NOMO-1 treated with DMSO at 0.1 percent for 48 hours (cell line): ENCODE results near the gene PAIP2.
A peak's percentile ranks its signal among the peaks of the same experiment; 100 is the strongest.
"Not testable (repeated sequence)": the region's sequence is repeated elsewhere in the genome, so short reads cannot be mapped to it uniquely, and the experiment has no call there.

ENCODE experiments used
- DNase-seq: peaks from one replicate; lab custom pipeline; 2025; ENCODE audit not compliant: unreplicated experiment; lab: John Stamatoyannopoulos, UW

Gene PAIP2, protein sequence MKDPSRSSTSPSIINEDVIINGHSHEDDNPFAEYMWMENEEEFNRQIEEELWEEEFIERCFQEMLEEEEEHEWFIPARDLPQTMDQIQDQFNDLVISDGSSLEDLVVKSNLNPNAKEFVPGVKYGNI

DNA sequence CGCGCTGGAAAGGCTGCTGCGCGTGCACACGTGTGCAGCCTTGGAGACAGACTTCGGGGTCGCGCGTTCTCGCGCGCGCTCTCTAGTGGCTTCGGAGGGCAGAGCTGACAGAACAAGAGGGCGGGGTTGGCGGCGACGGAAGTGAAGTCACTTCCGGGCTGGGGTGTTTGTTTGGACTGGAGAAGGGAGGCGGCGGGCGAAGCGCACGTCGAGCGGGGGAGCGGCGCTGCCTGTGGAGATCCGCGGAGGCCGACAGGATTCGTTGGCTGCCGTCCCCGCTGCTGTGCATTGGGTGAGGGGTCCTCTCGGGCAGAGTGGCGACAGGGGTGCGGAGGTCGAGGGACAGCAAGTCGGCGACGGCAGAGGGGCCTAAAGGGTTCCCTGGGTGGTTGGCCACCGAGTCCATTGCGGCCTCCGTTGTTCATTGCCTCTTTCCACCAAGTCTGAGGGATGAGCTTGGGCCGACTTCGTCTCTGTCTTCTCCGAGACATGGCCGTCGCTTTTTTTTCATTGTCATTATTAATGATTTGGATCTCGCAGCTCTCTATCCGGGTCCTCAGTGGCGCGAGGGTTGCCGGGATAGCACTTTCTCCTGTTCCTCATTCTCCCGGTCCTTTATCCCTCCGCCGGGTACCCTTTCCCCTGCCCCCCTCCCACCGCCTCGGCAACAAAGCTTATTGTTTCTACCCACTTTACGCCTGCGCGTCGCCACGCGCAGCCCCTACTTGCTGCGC, at the start of gene PAIP2:
Gene PAIP2, plus strand, starts transcription at position 166 of the 734 bp plus-strand sequence. CDS start 21,931 bp downstream, outside the sequence.
- DNase-seq, result peak; percentile 97

DNA sequence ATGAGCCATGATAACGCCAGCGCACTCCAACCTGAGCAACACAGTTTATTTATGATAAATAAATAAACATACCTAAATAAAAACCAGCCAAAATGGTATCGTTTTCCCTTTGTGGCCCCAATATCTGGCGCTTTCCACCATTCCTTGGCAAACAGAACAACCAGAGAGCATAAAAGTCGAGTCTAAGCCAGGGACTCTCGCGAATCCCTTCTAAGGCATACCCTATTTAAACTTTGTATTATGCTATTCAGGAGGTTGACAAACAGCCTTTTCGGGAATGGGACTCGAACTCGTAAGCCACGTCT, 48.5 kb upstream of the PAIP2 start:
- no peak for DNase-seq

DNA sequence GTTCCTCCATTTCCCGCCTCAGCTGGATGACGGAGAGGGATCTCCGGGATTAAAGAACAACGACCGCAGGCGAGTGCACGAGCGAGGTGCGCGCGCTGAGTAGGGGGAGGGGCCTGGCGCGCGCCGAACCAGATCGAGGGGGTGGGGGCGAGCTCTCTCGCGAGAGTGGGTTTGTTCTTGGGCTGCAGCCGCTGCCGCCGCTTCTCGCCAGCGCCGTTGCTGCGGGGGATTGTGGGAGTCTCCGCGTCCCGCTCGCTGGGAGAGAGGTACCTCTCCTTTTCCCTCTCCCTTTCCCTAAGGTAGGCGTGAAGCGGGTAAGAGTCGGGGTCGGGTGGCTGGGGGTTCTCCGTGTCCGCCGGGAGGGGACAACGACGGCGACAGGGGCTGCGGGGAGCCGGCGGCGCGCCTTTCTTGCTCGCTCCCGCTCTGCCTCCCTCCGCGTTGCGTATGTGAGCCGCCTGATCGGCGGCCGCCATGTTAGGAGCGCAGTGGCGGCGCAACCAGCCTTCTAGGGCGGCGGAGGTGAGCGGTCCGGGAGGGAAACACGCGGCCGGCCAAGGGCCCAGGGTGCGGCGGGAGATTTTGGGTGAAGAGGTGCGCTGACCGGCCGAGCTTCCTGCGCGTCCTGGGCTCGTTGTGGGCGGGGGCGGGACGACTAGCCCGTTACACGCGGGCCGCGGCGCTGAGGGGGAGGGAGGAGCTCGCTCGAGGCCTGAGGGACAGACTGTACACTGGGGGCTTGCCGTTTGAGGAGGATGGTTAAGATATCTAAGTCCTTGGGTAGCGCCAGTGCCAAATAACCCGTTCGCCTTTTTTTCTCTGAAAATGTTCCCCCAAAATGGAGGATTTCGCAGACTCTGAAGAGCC, 47.9 kb upstream of the PAIP2 start, which contains the start of gene MATR3:
Gene MATR3, plus strand, starts transcription at position 234 of the 867 bp plus-strand sequence. CDS start 13,676 bp downstream, outside the sequence.
- DNase-seq, result peak; percentile 88

DNA sequence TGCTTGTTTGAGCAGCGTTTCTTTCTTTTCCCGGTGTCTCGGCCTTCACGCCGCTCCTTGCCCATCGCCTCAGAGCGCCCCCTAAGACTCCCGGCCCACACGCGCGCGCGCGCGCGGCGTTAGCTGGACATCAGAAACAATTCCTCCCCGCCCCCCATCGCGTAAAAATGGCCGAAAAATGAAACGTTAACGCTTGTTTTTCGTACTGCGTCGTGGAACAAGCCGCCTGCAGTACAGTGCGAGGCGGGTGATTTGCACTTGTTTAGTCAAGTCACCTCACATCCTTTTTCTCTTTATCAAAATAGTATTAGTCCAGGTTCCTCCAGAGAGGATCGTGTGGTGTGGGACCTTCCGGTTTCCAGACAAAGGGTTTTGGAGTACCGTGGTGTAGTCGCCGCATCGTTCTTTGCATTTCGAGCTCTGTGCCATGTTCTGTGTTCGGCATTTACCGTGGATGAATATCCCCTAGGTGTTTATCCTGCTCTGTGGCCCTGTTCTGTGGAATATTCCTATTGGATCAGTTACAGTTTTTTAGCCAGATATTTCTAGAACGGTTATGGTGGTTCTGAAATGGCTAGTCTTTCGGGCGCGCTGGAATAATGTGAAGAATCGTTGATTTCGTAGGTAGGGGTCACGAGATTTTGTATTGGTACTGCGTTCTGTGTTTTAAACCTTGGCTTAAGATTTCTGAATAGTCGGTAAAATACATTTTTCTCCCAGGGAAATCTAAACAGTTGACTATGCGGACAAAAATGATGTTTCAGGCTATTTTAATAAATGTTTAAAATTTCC, 47.1 kb upstream of the PAIP2 start:
- peak; percentile 55 for DNase-seq

DNA sequence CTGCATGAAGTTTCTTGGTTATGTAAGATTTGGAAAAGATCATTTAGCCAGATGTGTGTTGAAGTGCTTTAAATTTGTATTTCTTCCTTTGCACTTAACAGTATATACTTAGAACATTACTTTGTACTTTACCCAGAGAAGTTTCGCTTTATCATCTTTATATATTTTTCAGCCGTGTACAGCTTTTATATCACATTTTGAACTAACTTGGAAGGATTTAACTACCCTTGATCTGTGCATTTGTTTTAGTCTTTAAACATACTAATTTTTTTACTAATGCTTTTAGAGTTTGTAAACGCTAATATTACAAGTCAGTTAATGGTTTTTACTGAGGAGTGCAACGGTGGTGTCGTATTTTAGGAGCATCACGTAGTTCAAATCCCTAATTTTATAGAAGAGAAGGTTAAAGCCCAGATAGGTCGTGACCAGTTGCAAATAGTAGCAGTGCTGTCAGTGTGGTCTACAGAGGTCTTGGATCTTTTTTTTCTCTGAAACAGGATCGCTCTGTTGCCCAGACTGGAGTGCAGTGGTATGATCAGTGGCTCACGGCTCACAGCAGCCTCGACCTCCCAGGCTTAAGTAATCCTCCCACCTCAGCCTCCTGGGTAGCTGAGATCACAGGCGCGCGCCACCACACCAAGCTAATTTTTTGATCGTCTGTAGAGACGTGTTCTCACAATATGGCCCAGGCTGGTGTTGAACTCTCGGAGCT, 46.2 kb upstream of the PAIP2 start:
- no peak for DNase-seq

DNA sequence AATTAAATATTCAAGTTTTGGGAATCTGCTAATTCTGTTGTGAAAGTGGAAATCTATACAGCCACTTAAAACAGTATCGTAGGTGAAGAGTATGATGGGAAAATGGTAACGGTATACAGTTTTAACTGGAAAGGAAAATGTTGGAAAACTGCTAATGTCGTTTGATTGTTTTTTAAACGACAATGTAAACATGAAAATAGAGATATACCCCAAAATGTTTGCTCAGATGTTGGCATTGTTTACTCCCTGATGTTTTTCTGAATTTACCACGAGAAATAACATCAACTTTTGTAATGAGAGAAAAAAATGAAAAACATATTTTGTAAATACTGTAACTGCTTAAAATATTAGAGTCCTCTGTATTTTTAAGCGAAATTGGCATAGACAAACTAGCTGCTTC, 45.5 kb upstream of the PAIP2 start:
- no peak for DNase-seq

DNA sequence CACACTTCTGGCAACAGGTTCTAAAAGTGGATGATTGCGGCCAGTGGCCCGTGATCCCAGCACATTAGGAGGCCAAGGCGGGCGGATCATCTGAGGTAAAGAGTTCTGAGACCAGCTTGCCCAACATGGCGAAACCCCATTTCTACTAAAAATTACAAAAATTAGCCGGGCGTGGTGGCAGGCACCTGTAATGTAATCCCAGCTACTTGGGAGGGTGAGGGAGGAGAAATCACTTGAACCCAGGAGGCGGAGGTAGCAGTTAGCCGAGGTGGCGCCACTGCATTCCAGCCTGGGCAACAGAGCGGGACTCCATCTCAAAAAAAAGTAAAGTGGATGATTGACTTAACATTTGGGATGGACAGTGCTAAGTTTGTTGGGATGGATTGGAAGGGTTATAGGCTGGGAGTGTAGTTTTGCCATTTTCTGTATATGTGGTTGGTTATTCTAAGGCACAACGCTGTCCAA, 44.8 kb upstream of the PAIP2 start:
- no peak for DNase-seq

DNA sequence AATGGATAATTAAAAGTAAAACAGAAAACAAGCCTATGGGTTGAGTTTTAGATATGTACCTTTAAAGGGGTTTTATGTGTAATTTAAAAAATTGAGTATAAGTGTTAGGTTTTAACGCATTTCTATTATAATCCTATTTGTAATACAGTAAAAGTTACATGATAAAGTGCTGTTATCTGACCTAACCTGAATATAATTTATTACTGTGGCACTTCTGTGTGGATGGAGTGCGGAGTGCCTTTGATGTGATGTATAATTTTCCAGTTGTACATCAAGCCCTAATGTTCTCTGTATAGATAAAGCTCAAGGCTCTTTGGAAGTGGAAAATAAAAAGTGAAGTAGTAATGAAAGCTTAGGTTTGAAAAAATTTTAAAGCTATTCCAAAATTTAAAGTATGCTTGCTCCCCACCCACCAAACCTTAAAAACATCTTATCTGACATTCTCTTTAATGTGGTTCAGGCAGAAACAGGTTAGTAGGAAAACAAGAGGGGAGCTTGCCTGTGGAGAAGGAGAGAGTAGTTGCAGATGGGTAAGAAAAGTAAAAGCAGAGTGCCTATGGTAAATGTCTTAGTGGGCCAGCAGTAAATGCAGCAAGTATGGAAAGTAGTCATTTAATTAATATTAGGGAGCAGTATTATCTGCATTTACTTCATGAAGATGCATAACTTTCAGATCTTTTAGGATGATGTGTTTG, 44.1 kb upstream of the PAIP2 start:
- no peak for DNase-seq

DNA sequence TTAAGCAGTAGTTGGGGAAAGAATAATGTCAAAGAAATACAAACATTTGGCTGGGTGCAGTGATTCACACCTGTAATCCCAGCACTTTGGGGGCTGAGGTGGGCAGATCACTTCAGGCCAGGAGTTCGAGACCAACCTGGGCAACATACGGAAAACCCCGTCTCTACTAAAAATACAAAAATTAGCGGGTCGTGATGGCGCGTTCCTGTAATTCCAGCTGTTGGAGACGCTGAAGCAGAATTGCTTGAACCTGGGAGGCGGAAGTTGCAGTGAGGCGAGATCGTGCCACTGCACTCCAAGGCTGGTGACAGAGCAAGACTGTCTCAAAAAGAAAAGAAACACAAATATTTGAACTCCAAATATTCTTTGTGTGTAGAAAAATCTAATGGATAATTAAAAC, 43.4 kb upstream of the PAIP2 start:
- DNase-seq, result no peak

DNA sequence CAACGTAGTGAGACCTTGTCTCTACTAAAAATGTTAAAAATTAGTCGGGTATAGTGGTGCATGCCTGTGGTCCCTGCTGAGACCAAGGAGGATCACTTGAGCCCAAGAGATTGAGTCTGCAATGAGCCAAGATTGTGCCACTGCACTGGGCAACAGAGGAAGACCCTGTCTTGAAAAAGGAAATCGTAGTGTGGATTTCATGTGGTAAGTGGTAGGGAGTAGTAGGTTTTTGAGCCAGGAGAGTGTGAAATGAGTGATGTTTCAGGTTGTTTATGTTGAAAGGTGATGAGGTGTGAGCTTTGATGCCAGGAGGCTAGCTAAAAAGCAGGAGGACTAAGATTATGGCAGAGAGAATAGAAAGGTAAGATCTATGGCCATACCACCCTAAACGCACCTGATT, 42.2 kb upstream of the PAIP2 start:
- no peak for DNase-seq

DNA sequence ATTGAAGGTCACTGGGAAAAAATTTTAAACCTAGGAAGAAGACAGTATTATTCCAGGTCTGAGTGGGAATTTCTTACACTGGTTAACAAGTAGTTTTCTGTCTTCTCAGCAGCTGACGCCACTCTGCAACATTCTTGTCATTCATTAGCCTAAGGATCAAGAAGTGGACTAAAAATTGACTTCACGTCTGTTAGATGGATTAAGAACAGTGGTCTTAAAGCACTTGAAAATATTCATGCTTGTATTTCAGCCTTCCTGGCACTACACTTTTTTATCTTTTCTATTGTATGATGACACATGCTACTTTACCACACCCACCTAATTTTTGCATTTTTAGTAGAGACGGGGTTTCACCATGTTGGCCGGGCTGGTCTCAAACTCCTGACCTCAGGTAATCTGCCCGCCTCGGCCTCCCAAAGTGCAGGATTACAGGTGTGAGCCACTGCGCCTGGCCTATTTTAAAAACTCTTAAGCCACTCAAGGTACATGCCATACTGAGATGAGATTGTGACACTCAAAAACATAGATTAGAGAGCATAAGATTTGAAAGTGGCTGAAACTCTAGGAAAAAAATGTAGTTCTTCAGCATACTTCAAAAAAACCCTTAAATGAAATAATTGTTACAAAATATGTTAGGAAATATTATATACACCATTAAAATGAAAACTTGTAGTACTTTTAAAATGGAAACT, 39.7 kb upstream of the PAIP2 start:
- DNase-seq, result no peak

DNA sequence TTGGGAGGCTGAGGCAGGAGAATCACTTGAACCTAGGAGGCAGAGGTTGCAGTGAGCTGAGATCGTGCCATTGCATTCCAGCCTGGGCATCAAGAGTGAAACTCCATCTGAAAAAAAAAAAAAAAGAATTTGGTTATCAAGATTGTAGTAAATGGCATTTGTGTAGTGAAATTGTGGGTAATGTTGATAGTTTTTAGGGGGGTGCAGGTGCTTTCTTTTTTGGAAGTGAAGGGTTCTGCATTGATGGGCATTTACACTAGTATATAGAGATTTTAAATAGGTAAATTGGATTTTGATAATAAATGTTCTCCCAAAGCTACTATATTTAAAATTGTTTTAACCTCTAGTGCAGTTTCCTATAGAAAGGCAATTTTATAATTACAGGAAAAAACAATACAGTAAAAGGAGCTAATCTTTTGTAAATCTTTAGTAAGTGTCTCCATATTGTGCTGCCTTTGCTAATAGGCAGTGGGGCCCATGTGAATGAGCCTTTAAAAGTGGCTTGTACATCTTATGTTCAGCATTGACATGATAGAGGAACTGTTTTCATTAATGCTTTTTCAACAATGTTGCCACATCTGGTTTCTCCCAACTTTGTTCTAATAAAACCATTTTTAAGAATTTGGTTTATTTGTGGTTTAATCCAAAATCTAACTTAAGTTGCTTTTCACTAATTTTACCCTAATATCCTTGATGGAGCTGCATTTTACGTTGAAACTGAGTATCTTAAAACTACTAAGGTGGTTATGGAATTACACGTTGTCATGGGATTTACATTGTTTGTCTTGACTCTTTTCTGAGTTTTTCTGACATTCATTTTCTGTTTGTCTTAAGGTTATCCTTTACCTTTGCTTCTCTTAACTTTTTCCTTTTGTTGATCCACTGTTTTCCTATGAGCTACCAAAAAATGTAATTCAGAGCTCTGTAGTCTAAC, 37.0 kb upstream of the PAIP2 start:
- no peak for DNase-seq

DNA sequence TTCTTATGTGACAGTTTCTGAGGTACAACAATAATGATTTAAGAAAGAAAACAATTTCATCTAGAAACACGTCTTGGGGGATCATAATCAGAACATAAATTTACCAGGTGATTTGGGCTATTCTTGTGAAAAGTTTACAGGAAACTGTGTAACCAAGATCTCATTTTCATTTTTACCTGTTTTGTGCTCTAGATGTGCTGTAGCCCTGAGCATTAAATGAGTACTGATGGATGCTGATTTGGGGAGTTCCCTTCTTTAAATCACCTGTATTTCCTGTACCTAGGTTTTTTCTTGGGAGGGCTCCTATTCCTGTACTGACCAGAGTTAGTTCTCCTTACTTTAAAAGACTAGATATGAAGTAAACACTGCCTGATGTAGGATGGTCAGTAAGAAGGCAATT, 35.5 kb upstream of the PAIP2 start:
- DNase-seq, result no peak

DNA sequence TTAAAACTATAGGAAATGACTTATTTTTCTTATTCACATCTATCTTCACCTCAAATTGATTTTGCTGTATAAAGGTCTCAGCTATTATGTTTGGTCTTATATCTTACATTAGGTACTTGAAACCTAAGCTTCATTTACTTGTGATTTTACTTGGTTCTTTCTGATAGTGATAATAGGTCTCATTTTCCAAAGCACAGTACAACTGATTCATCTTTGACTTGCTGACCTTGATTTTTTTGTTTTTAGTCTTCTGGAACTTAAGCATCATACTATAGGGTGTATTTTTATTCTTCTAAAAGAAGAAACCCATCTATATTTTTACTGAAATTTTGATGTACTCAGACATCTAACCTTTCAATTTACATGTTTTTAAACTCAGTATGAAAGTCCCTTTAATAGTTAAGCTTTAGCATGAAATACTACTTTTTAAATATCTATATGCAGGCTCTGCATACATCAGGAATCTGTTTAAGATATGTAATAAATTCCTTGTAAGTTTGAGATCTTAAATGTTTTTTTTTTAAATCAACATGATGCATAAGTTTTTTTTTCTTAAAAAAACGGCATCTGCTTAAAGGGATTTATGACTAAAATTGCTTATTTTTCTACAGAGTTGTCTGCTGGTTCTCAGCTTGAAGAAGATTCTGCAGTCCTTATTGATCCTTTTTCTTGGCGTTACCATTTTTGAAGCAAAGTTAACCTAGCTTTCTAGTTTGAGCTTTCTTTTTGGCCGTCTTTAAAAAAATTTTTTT, 34.9 kb upstream of the PAIP2 start:
- DNase-seq, result no peak

DNA sequence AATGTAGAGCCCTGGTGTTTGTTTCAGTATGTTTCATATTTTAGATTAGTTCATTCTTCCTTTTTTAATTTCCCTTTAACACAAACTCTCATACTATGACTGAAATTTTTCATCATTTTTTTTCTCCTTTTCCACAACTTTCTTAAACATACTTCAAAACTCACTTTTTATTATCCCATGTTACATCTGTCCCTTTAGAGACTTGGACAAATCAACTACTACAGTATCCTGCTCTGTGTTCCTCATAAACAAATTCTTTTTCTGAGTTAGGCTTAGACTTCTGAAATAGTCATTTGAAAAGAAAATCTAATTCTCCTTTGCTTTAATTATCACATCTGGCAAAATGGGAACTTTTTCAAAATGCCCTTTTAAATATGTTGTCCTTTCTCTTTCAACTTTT, 32.9 kb upstream of the PAIP2 start:
- no peak for DNase-seq

DNA sequence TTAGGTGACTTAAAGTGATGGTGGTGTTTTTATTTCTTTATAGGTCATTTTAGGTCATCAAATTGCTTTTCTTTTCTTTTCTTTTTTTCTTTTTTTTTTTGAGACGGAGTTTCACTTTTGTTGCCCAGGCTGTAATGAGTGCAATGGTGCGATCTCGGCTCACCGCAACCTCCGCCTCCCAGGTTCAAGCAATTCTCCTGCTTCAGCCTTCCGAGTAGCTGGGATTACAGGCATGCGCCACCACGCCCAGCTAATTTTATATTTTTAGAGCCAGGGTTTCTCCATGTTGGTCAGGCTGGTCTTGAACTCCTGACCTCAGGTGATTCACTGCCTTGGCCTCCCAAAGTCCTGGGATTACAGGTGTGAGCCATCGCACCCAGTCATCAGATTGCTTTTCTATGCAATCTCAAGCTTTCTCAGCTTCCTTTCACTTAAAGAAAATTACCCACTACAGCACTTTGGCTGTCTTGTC, 30.9 kb upstream of the PAIP2 start:
- DNase-seq, result not testable (repeated sequence)

DNA sequence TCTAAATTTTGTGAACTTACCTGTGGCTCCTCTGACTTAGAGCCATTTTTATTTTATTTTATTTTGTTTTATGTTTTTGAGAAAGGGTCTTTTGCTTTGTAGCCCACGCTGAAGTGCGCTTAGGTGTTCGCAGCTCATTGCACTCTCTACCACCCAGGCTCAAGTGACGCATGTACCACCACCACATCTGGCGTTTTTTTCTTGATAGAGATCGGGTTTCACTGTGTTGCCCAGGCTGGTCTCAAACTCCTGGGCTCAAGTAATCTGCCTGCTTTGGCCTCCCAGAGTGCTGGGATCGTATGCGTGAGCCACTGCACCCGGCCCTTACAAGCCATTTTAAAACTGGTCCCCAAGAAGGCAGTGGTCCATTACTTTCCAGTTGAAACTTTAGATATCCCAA, 29.6 kb upstream of the PAIP2 start:
- no peak for DNase-seq
